ENCODE results near the gene PEX14. TPM values are rescaled to one million over a fixed set of nuclear protein-coding genes. Genes with fewer than 3 reads are reported as not detected.

The PEX14 gene
- total RNA-seq, 1 experiment from 2014 or later, result 29.3 TPM

- TF ChIP-seq POLR2AphosphoS5 (IDR thresholded peaks at IDR 0.05; ENCODE audit: low read depth, low read length) (no peak), MAX (IDR thresholded peaks at IDR 0.05) (no peak), REST (IDR thresholded peaks at IDR 0.05; ENCODE audit: low read depth) (no peak), SIN3A (IDR thresholded peaks at IDR 0.05; ENCODE audit: low read depth) (no peak), RAD21 (IDR thresholded peaks at IDR 0.05; ENCODE audit: low read depth) (no peak), CEBPB (IDR thresholded peaks at IDR 0.05; ENCODE audit: low read depth) (no peak), ATF3 (IDR thresholded peaks at IDR 0.05) (no peak)
These were observed 190.5 kb downstream of the PEX14 start (continued) for GRCh38 chr1:10665226-10665625.

- no peak for DNase-seq (ENCODE audit: low read depth, low spot score)
- TF ChIP-seq CBX3 (IDR thresholded peaks at IDR 0.05; ENCODE audit: low read depth) (no peak), EZH2phosphoT487 (IDR thresholded peaks at IDR 0.05; ENCODE audit: borderline replicate concordance) (no peak), JUND (IDR thresholded peaks at IDR 0.05) (no peak), EZH2 (IDR thresholded peaks at IDR 0.05) (no peak), TCF7L2 (IDR thresholded peaks at IDR 0.05; ENCODE audit: borderline replicate concordance, extremely low read depth, insufficient read depth, insufficient read length) (no peak), SIN3A (IDR thresholded peaks at IDR 0.05; ENCODE audit: low read depth) (no peak), ZNF274 (IDR thresholded peaks at IDR 0.05; ENCODE audit: low read depth, low read length) (no peak), ATF3 (IDR thresholded peaks at IDR 0.05) (no peak)
- TF ChIP-seq, protein P1, sequence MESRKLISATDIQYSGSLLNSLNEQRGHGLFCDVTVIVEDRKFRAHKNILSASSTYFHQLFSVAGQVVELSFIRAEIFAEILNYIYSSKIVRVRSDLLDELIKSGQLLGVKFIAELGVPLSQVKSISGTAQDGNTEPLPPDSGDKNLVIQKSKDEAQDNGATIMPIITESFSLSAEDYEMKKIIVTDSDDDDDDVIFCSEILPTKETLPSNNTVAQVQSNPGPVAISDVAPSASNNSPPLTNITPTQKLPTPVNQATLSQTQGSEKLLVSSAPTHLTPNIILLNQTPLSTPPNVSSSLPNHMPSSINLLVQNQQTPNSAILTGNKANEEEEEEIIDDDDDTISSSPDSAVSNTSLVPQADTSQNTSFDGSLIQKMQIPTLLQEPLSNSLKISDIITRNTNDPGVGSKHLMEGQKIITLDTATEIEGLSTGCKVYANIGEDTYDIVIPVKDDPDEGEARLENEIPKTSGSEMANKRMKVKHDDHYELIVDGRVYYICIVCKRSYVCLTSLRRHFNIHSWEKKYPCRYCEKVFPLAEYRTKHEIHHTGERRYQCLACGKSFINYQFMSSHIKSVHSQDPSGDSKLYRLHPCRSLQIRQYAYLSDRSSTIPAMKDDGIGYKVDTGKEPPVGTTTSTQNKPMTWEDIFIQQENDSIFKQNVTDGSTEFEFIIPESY (IDR thresholded peaks at IDR 0.05; ENCODE audit: extremely low read depth, insufficient replicate concordance, low read length), result no peak
- TF ChIP-seq, protein P2, sequence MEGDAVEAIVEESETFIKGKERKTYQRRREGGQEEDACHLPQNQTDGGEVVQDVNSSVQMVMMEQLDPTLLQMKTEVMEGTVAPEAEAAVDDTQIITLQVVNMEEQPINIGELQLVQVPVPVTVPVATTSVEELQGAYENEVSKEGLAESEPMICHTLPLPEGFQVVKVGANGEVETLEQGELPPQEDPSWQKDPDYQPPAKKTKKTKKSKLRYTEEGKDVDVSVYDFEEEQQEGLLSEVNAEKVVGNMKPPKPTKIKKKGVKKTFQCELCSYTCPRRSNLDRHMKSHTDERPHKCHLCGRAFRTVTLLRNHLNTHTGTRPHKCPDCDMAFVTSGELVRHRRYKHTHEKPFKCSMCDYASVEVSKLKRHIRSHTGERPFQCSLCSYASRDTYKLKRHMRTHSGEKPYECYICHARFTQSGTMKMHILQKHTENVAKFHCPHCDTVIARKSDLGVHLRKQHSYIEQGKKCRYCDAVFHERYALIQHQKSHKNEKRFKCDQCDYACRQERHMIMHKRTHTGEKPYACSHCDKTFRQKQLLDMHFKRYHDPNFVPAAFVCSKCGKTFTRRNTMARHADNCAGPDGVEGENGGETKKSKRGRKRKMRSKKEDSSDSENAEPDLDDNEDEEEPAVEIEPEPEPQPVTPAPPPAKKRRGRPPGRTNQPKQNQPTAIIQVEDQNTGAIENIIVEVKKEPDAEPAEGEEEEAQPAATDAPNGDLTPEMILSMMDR (IDR thresholded peaks at IDR 0.05 in 2 of 3, conservative IDR thresholded peaks at IDR 0.05 in 1 of 3; ENCODE audit: borderline replicate concordance in 1 of 3, insufficient read depth in 1 of 3, low read depth in 2 of 3, low read length in 2 of 3), result no peak
These were observed 191.4 kb downstream of the PEX14 start for GRCh38 chr1:10665930-10666850.

More at GRCh38 chr1:10665930-10666850, 191.4 kb downstream of the PEX14 start:
- no peaks in the 10 kb centered on the region for H3K9me2 ChIP-seq (ENCODE audit: insufficient read depth)
- RAD21 ChIA-PET (ENCODE audit: low non-redundant PET in 1 of 2, low total read pairs in 2 of 2, uncharacterized antibody in 2 of 2, unreplicated experiment in 2 of 2), result no interaction called here
- H3K27ac ChIP-seq (ENCODE audit: low read depth, low read length), result no peak overlapping the region
- no peak overlapping the region for H3K9ac ChIP-seq (ENCODE audit: low read length)
- no peaks in the 10 kb centered on the region for H3K27me3 ChIP-seq (ENCODE audit: insufficient read depth, low read length)
- intact Hi-C loops (cut with micrococcal nuclease), result no loop called here
- no peaks in the 10 kb centered on the region for H3K9me3 ChIP-seq (ENCODE audit: control insufficient read depth in 1 of 2, insufficient read depth in 1 of 2, low read depth in 1 of 2, low read length in 2 of 2)
- POLR2A ChIA-PET, result no interaction called here
- H3K4me2 ChIP-seq (ENCODE audit: low read length), result no peak overlapping the region
- no TSS peak for BruUV-seq (replicated peaks)
- H3K4me3 ChIP-seq (replicated peaks in 1 of 2; ENCODE audit: low read depth in 1 of 2, low read length in 2 of 2), result no peak overlapping the region
- H3K4me1 ChIP-seq (ENCODE audit: control insufficient read depth in 1 of 2, insufficient read depth in 2 of 2, low read length in 2 of 2), result no peaks in the 10 kb centered on the region
- H2AFZ ChIP-seq (ENCODE audit: low read depth, low read length, poor library complexity, severe bottlenecking), result no peak overlapping the region
- ATAC-seq, result no peak
- H3K36me3 ChIP-seq (ENCODE audit: control insufficient read depth in 1 of 2, insufficient read depth in 2 of 2, low read length in 2 of 2), result no peaks in the 10 kb centered on the region
- CTCF ChIA-PET, result no interaction called here
- no peaks in the 10 kb centered on the region for H3K79me2 ChIP-seq (ENCODE audit: insufficient read depth, low read length)
- no peaks in the 10 kb centered on the region for H4K20me1 ChIP-seq (ENCODE audit: insufficient read depth)
